Fibroblast of lung (primary cell): ENCODE measurements around the gene TCF4. TPM values are rescaled to one million over a fixed set of nuclear protein-coding genes. Genes with fewer than 3 reads are reported as not detected.

Source experiments
- DNase-seq, 2 donors: peaks; one replicate each; pipeline versions ENCODE4 v3.0.0 to v3.0.0-alpha.2; 2010; ENCODE audit warnings: low read depth in 2 of 2
- H2AFZ ChIP-seq: 2 replicates; pipeline ENCODE4 v1.5.1; 2012; ENCODE audit warnings: low read length, control low read depth, inconsistent platforms
- H3K27ac ChIP-seq: 2 replicates; pipeline ENCODE4 v1.5.1; 2011; ENCODE audit warnings: low read length, control low read depth; ENCODE audit not compliant: insufficient read depth
- H3K27me3 ChIP-seq: 2 replicates; pipeline ENCODE4 v1.5.1; 2011; ENCODE audit warnings: mild to moderate bottlenecking, low read length; ENCODE audit not compliant: control insufficient read depth, insufficient read depth
- H3K36me3 ChIP-seq: 2 replicates; pipeline ENCODE4 v1.5.1; 2011; ENCODE audit warnings: low read length; ENCODE audit not compliant: control insufficient read depth, insufficient read depth
- H3K4me1 ChIP-seq: 2 replicates; pipeline ENCODE4 v1.5.1; 2011; ENCODE audit warnings: low read length; ENCODE audit not compliant: control insufficient read depth, insufficient read depth; ENCODE audit errors: extremely low read depth
- H3K4me2 ChIP-seq: 2 replicates; pipeline ENCODE4 v1.5.1; 2011; ENCODE audit warnings: low read length, control low read depth; ENCODE audit not compliant: insufficient read depth; ENCODE audit errors: extremely low read depth
- H3K4me3 ChIP-seq, 4 experiments: fragments of 200-600 bp in 1 of 4; sonication (generic) in 1 of 4; replicated peaks in 1 of 4; 2 replicates each; pipeline ENCODE4 v1.5.1; 2011 to 2016; ENCODE audit warnings: low read length in 4 of 4, low read depth in 3 of 4, mild to moderate bottlenecking in 3 of 4, control low read depth in 2 of 4, inconsistent platforms in 1 of 4, mixed read lengths in 1 of 4; ENCODE audit not compliant: insufficient read depth in 1 of 4; ENCODE audit errors: control extremely low read depth in 1 of 4
- H3K79me2 ChIP-seq: 2 replicates; pipeline ENCODE4 v1.5.1; 2012; ENCODE audit warnings: mild to moderate bottlenecking, low read length, inconsistent platforms; ENCODE audit not compliant: control insufficient read depth, insufficient read depth
- H3K9ac ChIP-seq: 2 replicates; pipeline ENCODE4 v1.5.1; 2011; ENCODE audit warnings: mild to moderate bottlenecking, low read length, control low read depth; ENCODE audit not compliant: insufficient read depth
- H3K9me3 ChIP-seq: 2 replicates; pipeline ENCODE4 v1.5.1; 2012; ENCODE audit warnings: low read depth, low read length; ENCODE audit not compliant: control insufficient read depth, insufficient read depth
- H4K20me1 ChIP-seq: 2 replicates; pipeline ENCODE4 v1.5.1; 2011; ENCODE audit warnings: low read length; ENCODE audit not compliant: control insufficient read depth, insufficient read depth; ENCODE audit errors: extremely low read depth
- EZH2 ChIP-seq: IDR thresholded peaks from 2 replicates; pipeline ENCODE4 v1.5.1; 2012; ENCODE audit warnings: low read length, control low read depth, mild to moderate bottlenecking; ENCODE audit errors: missing control alignments
- polyA plus RNA-seq, 2 donors: library from polyadenylated mRNA; depleted of rRNA in 1 of 2; stranded (reverse) in 1 of 2; unstranded in 1 of 2; fragments of >200 nt; gene quantifications; 2 replicates each; pipeline ENCODE4 v1.2.1, GENCODE V29; 2011 to 2012; ENCODE audit warnings: missing spikeins in 1 of 2
- total RNA-seq: library from RNA; depleted of rRNA; stranded (reverse); fragments of >200 nt; gene quantifications from 2 replicates; pipeline ENCODE4 v1.2.1, GENCODE V29; 2014
- TF ChIP-seq, protein P1 (sequence below), 2 donors: IDR thresholded peaks in 1 of 2; conservative IDR thresholded peaks in 1 of 2; 1 replicate in 1 of 2; 2 replicates in 1 of 2; pipeline ENCODE4 v1.5.1; 2011 to 2012; ENCODE audit warnings: low read length in 2 of 2, control low read depth in 1 of 2, inconsistent platforms in 1 of 2, low read depth in 1 of 2, mild to moderate bottlenecking in 1 of 2

TCF4 gene
- total and polyA plus RNA-seq, 2 donors (not counting 1 experiment from before 2014, with no cell fraction given), result 48.9 to 57.6 TPM

DNA sequence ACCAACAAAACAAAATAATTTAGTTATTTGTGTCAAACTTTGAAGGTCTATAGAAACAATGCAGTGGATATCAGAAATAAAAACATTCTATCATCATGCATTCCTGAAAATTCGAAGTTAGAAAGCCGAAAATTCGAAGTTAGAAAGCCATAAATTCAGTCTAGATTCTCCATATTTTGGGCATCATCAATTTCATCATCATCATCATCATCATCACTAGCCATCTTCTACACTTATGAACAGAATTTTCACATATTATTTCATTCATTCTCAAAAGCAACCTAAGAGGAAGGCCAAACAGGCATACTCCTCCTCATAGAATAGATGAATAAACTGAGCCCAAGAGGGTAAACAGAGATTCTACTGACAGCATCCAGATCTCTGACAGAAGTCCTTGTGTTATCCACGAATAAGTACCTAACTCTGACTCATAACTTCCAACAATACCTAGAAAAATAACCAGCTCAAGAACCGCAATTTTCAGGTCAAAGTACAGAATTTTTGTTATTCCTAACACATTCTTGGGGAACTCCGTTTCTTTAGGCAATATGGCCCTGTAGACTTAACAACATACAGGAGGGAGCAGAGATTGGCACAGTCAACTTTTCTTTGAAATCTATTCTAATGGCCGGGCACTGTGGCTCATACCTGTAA, 84.7 kb downstream of the TCF4 start:
- Histone ChIP-seq H3K27me3 (no peaks in the 10 kb centered on the region), H3K4me1 (peaks cover 6% of the 10 kb centered on the region), H3K27ac (no peak overlapping the region), H3K9me3 (no peaks in the 10 kb centered on the region), H3K36me3 (no peaks in the 10 kb centered on the region), H3K9ac (no peak overlapping the region), H4K20me1 (no peaks in the 10 kb centered on the region), H2AFZ (no peak overlapping the region), H3K79me2 (peaks cover 24% of the 10 kb centered on the region), H3K4me3 (no peak overlapping the region), H3K4me2 (no peak overlapping the region)
- no peak for TF ChIP-seq EZH2
- TF ChIP-seq, protein P1, sequence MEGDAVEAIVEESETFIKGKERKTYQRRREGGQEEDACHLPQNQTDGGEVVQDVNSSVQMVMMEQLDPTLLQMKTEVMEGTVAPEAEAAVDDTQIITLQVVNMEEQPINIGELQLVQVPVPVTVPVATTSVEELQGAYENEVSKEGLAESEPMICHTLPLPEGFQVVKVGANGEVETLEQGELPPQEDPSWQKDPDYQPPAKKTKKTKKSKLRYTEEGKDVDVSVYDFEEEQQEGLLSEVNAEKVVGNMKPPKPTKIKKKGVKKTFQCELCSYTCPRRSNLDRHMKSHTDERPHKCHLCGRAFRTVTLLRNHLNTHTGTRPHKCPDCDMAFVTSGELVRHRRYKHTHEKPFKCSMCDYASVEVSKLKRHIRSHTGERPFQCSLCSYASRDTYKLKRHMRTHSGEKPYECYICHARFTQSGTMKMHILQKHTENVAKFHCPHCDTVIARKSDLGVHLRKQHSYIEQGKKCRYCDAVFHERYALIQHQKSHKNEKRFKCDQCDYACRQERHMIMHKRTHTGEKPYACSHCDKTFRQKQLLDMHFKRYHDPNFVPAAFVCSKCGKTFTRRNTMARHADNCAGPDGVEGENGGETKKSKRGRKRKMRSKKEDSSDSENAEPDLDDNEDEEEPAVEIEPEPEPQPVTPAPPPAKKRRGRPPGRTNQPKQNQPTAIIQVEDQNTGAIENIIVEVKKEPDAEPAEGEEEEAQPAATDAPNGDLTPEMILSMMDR (conservative IDR thresholded peaks at IDR 0.05 in 1 of 2, IDR thresholded peaks at IDR 0.05 in 1 of 2; ENCODE audit: low read depth in 1 of 2, low read length in 2 of 2), result no peak
- DNase-seq, result peak in 1 of 2 donors; percentile 87

DNA sequence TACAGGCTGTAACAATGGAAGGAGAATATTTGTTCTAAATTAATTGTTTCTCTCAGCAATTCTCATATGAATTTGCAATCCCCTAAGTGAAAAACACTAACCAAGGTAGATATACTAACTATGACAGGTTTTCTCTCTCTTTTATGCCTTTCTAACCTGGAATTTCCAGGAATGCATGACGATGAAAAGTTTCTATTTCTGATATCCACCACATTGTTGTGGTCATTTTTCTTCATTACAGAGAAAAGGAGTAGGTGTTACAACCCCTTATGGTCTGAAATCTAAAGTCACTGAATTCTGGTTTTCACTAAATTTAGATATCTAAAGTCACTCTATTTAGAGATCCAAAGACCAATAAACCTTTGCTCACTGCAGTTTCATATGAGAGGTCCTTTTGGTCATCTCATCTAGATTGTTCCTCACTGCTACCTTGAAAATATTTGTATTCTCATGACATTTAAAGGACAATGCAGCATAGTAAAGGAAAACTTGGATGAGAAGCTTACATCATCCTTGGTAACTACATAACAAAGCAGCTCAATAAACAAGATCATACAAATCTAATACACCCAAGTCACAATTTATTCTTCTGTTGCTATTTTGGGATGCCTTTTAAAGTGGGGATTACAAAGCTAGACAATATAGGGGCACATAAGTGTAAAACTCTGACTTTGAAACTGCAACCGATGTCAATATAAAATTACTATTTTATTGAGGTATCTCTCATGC, 85.8 kb downstream of the TCF4 start:
- Histone ChIP-seq H3K9me3 (no peaks in the 10 kb centered on the region), H3K36me3 (no peaks in the 10 kb centered on the region), H3K4me3 (peak overlapping the region in 1 of 4 experiments; percentile 4), H3K27me3 (no peaks in the 10 kb centered on the region), H3K4me1 (peaks cover 6% of the 10 kb centered on the region), H3K9ac (no peak overlapping the region), H3K27ac (peak overlapping the region; percentile 64), H4K20me1 (no peaks in the 10 kb centered on the region), H3K4me2 (peak overlapping the region; percentile 83), H2AFZ (no peak overlapping the region), H3K79me2 (peaks cover 19% of the 10 kb centered on the region)
- TF ChIP-seq EZH2, result no peak
- TF ChIP-seq, protein P1 (conservative IDR thresholded peaks at IDR 0.05 in 1 of 2, IDR thresholded peaks at IDR 0.05 in 1 of 2; ENCODE audit: low read depth in 1 of 2, low read length in 2 of 2), result no peak
- peak in 1 of 2 donors; percentile 83 for DNase-seq

DNA sequence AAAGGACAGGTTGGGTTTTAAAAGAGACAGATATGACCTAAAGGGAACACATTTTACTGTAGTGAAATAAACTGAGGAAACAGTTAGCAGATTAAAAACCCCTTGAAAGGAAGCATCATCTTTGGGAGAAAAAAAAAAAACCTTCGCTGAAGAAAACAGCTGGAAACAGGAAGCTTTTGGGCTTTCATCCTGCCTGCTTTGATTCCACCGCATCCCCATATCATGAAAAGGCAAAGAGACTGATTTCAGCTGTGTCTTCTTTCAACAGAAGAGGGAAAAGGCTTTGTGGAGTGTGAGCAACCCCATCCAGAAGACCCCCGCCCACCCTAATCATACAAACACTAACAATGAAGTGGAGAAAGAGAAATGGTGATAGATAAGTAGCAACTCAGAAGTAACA, 86.4 kb downstream of the TCF4 start:
- DNase-seq, result peak; percentile 34 to 41
- Histone ChIP-seq H3K4me3 (peak overlapping the region in 3 of 4 experiments; percentile 4 to 27 (median 10)), H3K27me3 (no peaks in the 10 kb centered on the region), H3K36me3 (no peaks in the 10 kb centered on the region), H3K4me2 (peak overlapping the region; percentile 83), H3K9me3 (no peaks in the 10 kb centered on the region), H3K27ac (peak overlapping the region; percentile 64), H4K20me1 (no peaks in the 10 kb centered on the region), H3K4me1 (peaks cover 6% of the 10 kb centered on the region), H3K79me2 (peaks cover 19% of the 10 kb centered on the region), H3K9ac (no peak overlapping the region), H2AFZ (no peak overlapping the region)
- no peak for TF ChIP-seq EZH2
- TF ChIP-seq, protein P1 (conservative IDR thresholded peaks at IDR 0.05 in 1 of 2, IDR thresholded peaks at IDR 0.05 in 1 of 2; ENCODE audit: low read depth in 1 of 2, low read length in 2 of 2), result no peak
